Measurements from ENCODE around the gene HSPBAP1.
"Not testable (repeated sequence)": the region's sequence is repeated elsewhere in the genome, so short reads cannot be mapped to it uniquely, and the experiment has no call there.

Gene HSPBAP1

GRCh38 chr3:122784436-122784835 is 9.2 kb downstream of the HSPBAP1 start:
- no peak for DNase-seq

GRCh38 chr3:122782804-122783203 is 10.8 kb downstream of the HSPBAP1 start:
- DNase-seq: no peak

- DNase-seq: no peak
These were observed 16.1 kb downstream of the HSPBAP1 start for GRCh38 chr3:122777563-122777962.

GRCh38 chr3:122776675-122777468 is 16.8 kb downstream of the HSPBAP1 start:
- DNase-seq: no peak

- DNase-seq: no peak
These were observed 19.1 kb downstream of the HSPBAP1 start for GRCh38 chr3:122774564-122774963.

GRCh38 chr3:122773944-122774509 is 19.6 kb downstream of the HSPBAP1 start:
- no peak for DNase-seq

GRCh38 chr3:122772827-122773226 is 20.8 kb downstream of the HSPBAP1 start:
- no peak for DNase-seq

GRCh38 chr3:122770521-122771202 is 23.0 kb downstream of the HSPBAP1 start:
- DNase-seq: no peak

GRCh38 chr3:122767540-122768372 is 25.9 kb downstream of the HSPBAP1 start:
- no peak for DNase-seq

- DNase-seq: no peak
These were observed 27.2 kb downstream of the HSPBAP1 start for GRCh38 chr3:122766430-122766829.

- no peak for DNase-seq
These were observed 33.0 kb downstream of the HSPBAP1 start for GRCh38 chr3:122760453-122761271.

GRCh38 chr3:122758877-122759560 is 34.6 kb downstream of the HSPBAP1 start:
- no peak for DNase-seq

GRCh38 chr3:122755491-122755890 is 38.1 kb downstream of the HSPBAP1 start:
- no peak for DNase-seq

- DNase-seq: no peak
These were observed 38.7 kb downstream of the HSPBAP1 start for GRCh38 chr3:122754929-122755328.

- DNase-seq: no peak
These were observed 45.3 kb downstream of the HSPBAP1 start for GRCh38 chr3:122748347-122748746.

GRCh38 chr3:122747295-122747694 is 46.3 kb downstream of the HSPBAP1 start:
- DNase-seq: not testable (repeated sequence)

- DNase-seq: no peak
These were observed 48.1 kb downstream of the HSPBAP1 start for GRCh38 chr3:122745369-122746021.

GRCh38 chr3:122743581-122744120 is 50.0 kb downstream of the HSPBAP1 start:
- no peak for DNase-seq

GRCh38 chr3:122742234-122742633 is 51.4 kb downstream of the HSPBAP1 start:
- DNase-seq: no peak

- no peak for DNase-seq
These were observed 54.5 kb downstream of the HSPBAP1 start for GRCh38 chr3:122739172-122739571.

All from NCI-H1930 (cell line).